Measurements from ENCODE around the gene ZBTB25.

GRCh38 chr14:64520699-64521098 lies 17.1 kb upstream of the ZBTB25 start:
- no peak for TF ChIP-seq CTCF (conservative IDR thresholded peaks at IDR 0.05; ENCODE audit: low read depth, low read length)
- no peak for TF ChIP-seq EZH2phosphoT487 (IDR thresholded peaks at IDR 0.05; ENCODE audit: borderline replicate concordance, low read length)
- no peak for TF ChIP-seq EZH2 (IDR thresholded peaks at IDR 0.05; ENCODE audit: low read length, unreplicated experiment)
